ENCODE data around the gene FNTB. TPM values are rescaled to one million over a fixed set of nuclear protein-coding genes. Genes with fewer than 3 reads are reported as not detected.

The FNTB gene
- polyA plus RNA-seq, 6 donors from 2014 or later, result 1.6 to 3.6 (median 2.3) TPM

- no peaks in the 10 kb centered on the region for H3K9me3 Mint-ChIP-seq
- no peak for DNase-seq
- peak overlapping the region in 1 of 6 donors; percentile 28 for H3K27ac Mint-ChIP-seq
- no peaks in the 10 kb centered on the region for H3K36me3 Mint-ChIP-seq
- H3K27me3 Mint-ChIP-seq, result no peaks in the 10 kb centered on the region
- peaks cover 0 to 6% (median 0%) of the 10 kb centered on the region in 3 donors for H3K4me1 Mint-ChIP-seq
- no peak overlapping the region for H3K4me3 Mint-ChIP-seq
- no peak for ATAC-seq (ENCODE audit: low read depth in 2 of 2)
These were observed 10.6 kb downstream of the FNTB start for GRCh38 chr14:64997108-64997794.

GRCh38 chr14:64998455-64998931 is 11.8 kb downstream of the FNTB start:
- Mint-ChIP-seq H3K36me3 (no peaks in the 10 kb centered on the region), H3K4me3 (no peak overlapping the region), H3K9me3 (no peaks in the 10 kb centered on the region), H3K27me3 (no peaks in the 10 kb centered on the region), H3K27ac (no peak overlapping the region), H3K4me1 (peaks cover 0 to 6% (median 0%) of the 10 kb centered on the region in 3 donors)
- no peak for DNase-seq
- no peak for ATAC-seq (ENCODE audit: low read depth in 2 of 2)

GRCh38 chr14:65000898-65001591 is 14.3 kb downstream of the FNTB start:
- Mint-ChIP-seq H3K36me3 (no peaks in the 10 kb centered on the region), H3K4me1 (peaks cover 0 to 6% (median 0%) of the 10 kb centered on the region in 3 donors), H3K27me3 (no peaks in the 10 kb centered on the region)

GRCh38 chr14:65001723-65002122 is 15.0 kb downstream of the FNTB start:
- Mint-ChIP-seq H3K27ac (no peak overlapping the region), H3K36me3 (no peaks in the 10 kb centered on the region), H3K27me3 (no peaks in the 10 kb centered on the region), H3K9me3 (no peaks in the 10 kb centered on the region), H3K4me1 (peaks cover 0 to 6% (median 0%) of the 10 kb centered on the region in 3 donors), H3K4me3 (no peak overlapping the region)
- ATAC-seq (ENCODE audit: low read depth in 2 of 2), result no peak
- DNase-seq, result no peak

More at GRCh38 chr14:65000898-65001591, 14.3 kb downstream of the FNTB start:
- ATAC-seq (ENCODE audit: low read depth in 2 of 2), result no peak
- H3K9me3 Mint-ChIP-seq, result no peaks in the 10 kb centered on the region
- H3K4me3 Mint-ChIP-seq, result no peak overlapping the region
- no peak for DNase-seq
- H3K27ac Mint-ChIP-seq, result no peak overlapping the region

GRCh38 chr14:65002586-65003210 is 16.0 kb downstream of the FNTB start:
- DNase-seq, result no peak
- peak overlapping the region in 3 of 6 donors; percentile 3 to 34 (median 12) for H3K27ac Mint-ChIP-seq
- H3K4me3 Mint-ChIP-seq, result no peak overlapping the region
- no peaks in the 10 kb centered on the region for H3K9me3 Mint-ChIP-seq
- no peak for ATAC-seq (ENCODE audit: low read depth in 2 of 2)
- no peaks in the 10 kb centered on the region for H3K27me3 Mint-ChIP-seq
- no peaks in the 10 kb centered on the region for H3K36me3 Mint-ChIP-seq
- H3K4me1 Mint-ChIP-seq, result no peaks in the 10 kb centered on the region

- H3K27ac Mint-ChIP-seq, result no peak overlapping the region
- DNase-seq, result no peak
- no peaks in the 10 kb centered on the region for H3K36me3 Mint-ChIP-seq
- no peaks in the 10 kb centered on the region for H3K27me3 Mint-ChIP-seq
- H3K4me1 Mint-ChIP-seq, result no peaks in the 10 kb centered on the region
- no peak for ATAC-seq (ENCODE audit: low read depth in 2 of 2)
- H3K4me3 Mint-ChIP-seq, result no peak overlapping the region
- H3K9me3 Mint-ChIP-seq, result no peaks in the 10 kb centered on the region
These were observed 16.7 kb downstream of the FNTB start for GRCh38 chr14:65003394-65003793.

- Mint-ChIP-seq H3K27ac (peak overlapping the region in 1 of 6 donors; percentile 45), H3K4me3 (no peak overlapping the region)
These were observed 19.6 kb downstream of the FNTB start for GRCh38 chr14:65006261-65006721.

GRCh38 chr14:65007202-65007601 is 20.5 kb downstream of the FNTB start:
- Mint-ChIP-seq H3K4me1 (no peaks in the 10 kb centered on the region), H3K36me3 (peaks cover 0 to 15% of the 10 kb centered on the region in 2 donors), H3K9me3 (no peaks in the 10 kb centered on the region), H3K4me3 (no peak overlapping the region), H3K27ac (no peak overlapping the region), H3K27me3 (no peaks in the 10 kb centered on the region)
- ATAC-seq (ENCODE audit: low read depth in 2 of 2), result no peak
- no peak for DNase-seq

More at GRCh38 chr14:65006261-65006721, 19.6 kb downstream of the FNTB start:
- no peaks in the 10 kb centered on the region for H3K27me3 Mint-ChIP-seq
- ATAC-seq (ENCODE audit: low read depth in 2 of 2) (no peak), DNase-seq (no peak)
- no peaks in the 10 kb centered on the region for H3K9me3 Mint-ChIP-seq
- H3K36me3 Mint-ChIP-seq, result peaks cover 0 to 15% of the 10 kb centered on the region in 2 donors
- H3K4me1 Mint-ChIP-seq, result no peaks in the 10 kb centered on the region

GRCh38 chr14:65010211-65010931 is 23.7 kb downstream of the FNTB start:
- no peak overlapping the region for H3K4me3 Mint-ChIP-seq
- H3K4me1 Mint-ChIP-seq, result no peaks in the 10 kb centered on the region
- no peak for DNase-seq
- no peaks in the 10 kb centered on the region for H3K27me3 Mint-ChIP-seq
- H3K9me3 Mint-ChIP-seq, result no peaks in the 10 kb centered on the region
- peaks cover 4 to 15% of the 10 kb centered on the region in 2 donors for H3K36me3 Mint-ChIP-seq
- no peak for ATAC-seq (ENCODE audit: low read depth in 2 of 2)
- peak overlapping the region in 1 of 6 donors; percentile 2 for H3K27ac Mint-ChIP-seq

GRCh38 chr14:65011538-65011937 is 24.8 kb downstream of the FNTB start:
- no peaks in the 10 kb centered on the region for H3K27me3 Mint-ChIP-seq
- no peaks in the 10 kb centered on the region for H3K4me1 Mint-ChIP-seq
- H3K36me3 Mint-ChIP-seq, result peaks cover 13 to 24% of the 10 kb centered on the region in 2 donors
- ATAC-seq (ENCODE audit: low read depth in 2 of 2) (no peak), DNase-seq (no peak)
- H3K27ac Mint-ChIP-seq, result peak overlapping the region in 1 of 6 donors; percentile 13
- H3K9me3 Mint-ChIP-seq, result no peaks in the 10 kb centered on the region
- H3K4me3 Mint-ChIP-seq, result no peak overlapping the region

- Mint-ChIP-seq H3K27ac (peak overlapping the region in 1 of 6 donors; percentile 77), H3K4me3 (no peak overlapping the region), H3K36me3 (peaks cover 15 to 24% of the 10 kb centered on the region in 2 donors), H3K27me3 (no peaks in the 10 kb centered on the region), H3K4me1 (no peaks in the 10 kb centered on the region), H3K9me3 (no peaks in the 10 kb centered on the region)
- ATAC-seq (ENCODE audit: low read depth in 2 of 2), result no peak
- DNase-seq, result no peak
These were observed 25.7 kb downstream of the FNTB start for GRCh38 chr14:65012353-65012752.

- no peak overlapping the region for H3K4me3 Mint-ChIP-seq
These were observed 28.7 kb downstream of the FNTB start for GRCh38 chr14:65015391-65015790.

GRCh38 chr14:65016471-65016870 is 29.8 kb downstream of the FNTB start:
- DNase-seq (no peak), ATAC-seq (ENCODE audit: low read depth in 2 of 2) (no peak)
- no peak overlapping the region for H3K27ac Mint-ChIP-seq
- H3K27me3 Mint-ChIP-seq, result no peaks in the 10 kb centered on the region
- H3K4me1 Mint-ChIP-seq, result no peaks in the 10 kb centered on the region
- peaks cover 10 to 15% of the 10 kb centered on the region in 2 donors for H3K36me3 Mint-ChIP-seq
- no peaks in the 10 kb centered on the region for H3K9me3 Mint-ChIP-seq
- H3K4me3 Mint-ChIP-seq, result no peak overlapping the region

More at GRCh38 chr14:65015391-65015790, 28.7 kb downstream of the FNTB start:
- no peaks in the 10 kb centered on the region for H3K9me3 Mint-ChIP-seq
- DNase-seq (no peak), ATAC-seq (ENCODE audit: low read depth in 2 of 2) (no peak)
- no peaks in the 10 kb centered on the region for H3K27me3 Mint-ChIP-seq
- H3K4me1 Mint-ChIP-seq, result no peaks in the 10 kb centered on the region
- peak overlapping the region in 1 of 6 donors; percentile 47 for H3K27ac Mint-ChIP-seq
- peaks cover 11 to 15% of the 10 kb centered on the region in 2 donors for H3K36me3 Mint-ChIP-seq
